Endothelial cell of umbilical vein (primary cell): ENCODE measurements around the gene KLF1. TPM values are rescaled to one million over a fixed set of nuclear protein-coding genes. Genes with fewer than 3 reads are reported as not detected.

ENCODE experiments used
- BruUV-seq: library from RNA; stranded (reverse); fragments of 400-500 nt; replicated peaks from 2 replicates; lab custom pipeline; 2021; lab: Mats Ljungman, UMichigan
- CTCF ChIA-PET: fragments of 300-600, 350-600 bp; sonication (Branson Sonifier 250); formaldehyde crosslinking; loops from one replicate; lab custom pipeline; 2021; ENCODE audit warnings: antibody characterized with exemption, inconsistent platforms; lab: Charles Lee
- POLR2A ChIA-PET: fragments of 300-600, 350-600 bp; sonication (Branson Sonifier 250); formaldehyde crosslinking; loops from one replicate; lab custom pipeline; 2021; ENCODE audit warnings: antibody characterized with exemption, inconsistent platforms; lab: Charles Lee
- DNase-seq: peaks from one replicate; pipeline ENCODE4 v3.0.0-alpha.2; 2011; ENCODE audit warnings: low read depth, low spot score
- FAIRE-seq: peaks from 2 replicates; lab custom pipeline; 2011; peaks lifted over from hg19 to GRCh38; lab: Jason Lieb, UNC
- H2AFZ ChIP-seq: 2 replicates; pipeline ENCODE4 v1.6.0; 2012; ENCODE audit warnings: low read depth, low read length, control low read depth, inconsistent platforms
- H3K27ac ChIP-seq: 2 replicates; pipeline ENCODE4 v1.5.1; 2011; ENCODE audit warnings: low read depth, mild to moderate bottlenecking, control low read depth, low read length, moderate library complexity; ENCODE audit not compliant: insufficient read depth
- H3K27me3 ChIP-seq, 2 experiments: 2 replicates each; pipeline versions ENCODE4 v1.6.0 to v1.6.1; 2011; ENCODE audit warnings: low read length in 2 of 2, mixed read lengths in 1 of 2; ENCODE audit not compliant: control insufficient read depth in 2 of 2, insufficient read depth in 2 of 2
- H3K36me3 ChIP-seq, 2 experiments: 2 replicates in 1 of 2; 3 replicates in 1 of 2; pipeline ENCODE4 v1.5.1; 2011; ENCODE audit warnings: low read length in 2 of 2, mild to moderate bottlenecking in 1 of 2, moderate library complexity in 1 of 2; ENCODE audit not compliant: control insufficient read depth in 2 of 2, insufficient read depth in 2 of 2; ENCODE audit errors: extremely low read depth in 1 of 2
- H3K4me1 ChIP-seq: 3 replicates; pipeline ENCODE4 v1.5.1; 2011; ENCODE audit warnings: mild to moderate bottlenecking, low read length; ENCODE audit not compliant: control insufficient read depth, insufficient read depth; ENCODE audit errors: extremely low read depth
- H3K4me2 ChIP-seq: 2 replicates; pipeline ENCODE4 v1.6.1; 2011; ENCODE audit warnings: low read length, control low read depth, mixed read lengths; ENCODE audit not compliant: insufficient read depth
- H3K4me3 ChIP-seq, 3 experiments: fragments of 200-600 bp in 1 of 3; sonication (generic), shearing (Covaris generic) in 1 of 3; replicated peaks in 1 of 3; 2 replicates each; pipeline ENCODE4 v1.5.1; 2011 to 2016; ENCODE audit warnings: control low read depth in 3 of 3, low read length in 3 of 3, mild to moderate bottlenecking in 2 of 3, inconsistent platforms in 1 of 3, low read depth in 1 of 3, moderate library complexity in 1 of 3; ENCODE audit not compliant: insufficient read depth in 1 of 3
- H3K79me2 ChIP-seq: 2 replicates; pipeline ENCODE4 v1.6.0; 2012; ENCODE audit warnings: low read length, inconsistent platforms; ENCODE audit not compliant: control insufficient read depth, insufficient read depth
- H3K9ac ChIP-seq: replicated peaks from 2 replicates; pipeline ENCODE3; 2011; ENCODE audit warnings: low read length, control low read depth; ENCODE audit not compliant: insufficient read depth; ENCODE audit errors: extremely low read depth
- H3K9me1 ChIP-seq: replicated peaks from 3 replicates; pipeline ENCODE4 v1.6.0; 2011; ENCODE audit warnings: mild to moderate bottlenecking, low read length; ENCODE audit not compliant: control insufficient read depth, insufficient read depth; ENCODE audit errors: extremely low read depth
- H3K9me3 ChIP-seq: replicated peaks from 2 replicates; pipeline ENCODE4 v1.5.1; 2012; ENCODE audit warnings: low read length, inconsistent platforms; ENCODE audit not compliant: control insufficient read depth, insufficient read depth
- H4K20me1 ChIP-seq: replicated peaks from 2 replicates; pipeline ENCODE3; 2011; ENCODE audit warnings: mild to moderate bottlenecking, low read length; ENCODE audit not compliant: control insufficient read depth, insufficient read depth; ENCODE audit errors: extremely low read depth
- CTCF ChIP-seq, 2 donors: IDR thresholded peaks; 1 replicate in 1 of 2; 2 replicates in 1 of 2; pipeline ENCODE4 v1.5.1; 2011; ENCODE audit warnings: low read length in 2 of 2, mild to moderate bottlenecking in 2 of 2, moderate library complexity in 2 of 2, control low read depth in 1 of 2, inconsistent platforms in 1 of 2, low read depth in 1 of 2; ENCODE audit not compliant: insufficient read depth in 1 of 2; ENCODE audit errors: extremely low read depth in 1 of 2
- EZH2 ChIP-seq: IDR thresholded peaks from 2 replicates; pipeline ENCODE4 v1.6.1; 2012; ENCODE audit warnings: borderline replicate concordance, low read depth, mild to moderate bottlenecking, moderate library complexity, low read length, inconsistent platforms; ENCODE audit not compliant: severe bottlenecking
- FOS ChIP-seq: IDR thresholded peaks from 2 replicates; pipeline ENCODE4 v1.6.1; 2011; ENCODE audit warnings: mild to moderate bottlenecking, low read length, moderate library complexity, borderline replicate concordance; ENCODE audit not compliant: insufficient read depth
- GATA2 ChIP-seq: IDR thresholded peaks from 2 replicates; pipeline ENCODE4 v1.7.0; 2011; ENCODE audit warnings: low read depth, mild to moderate bottlenecking, moderate library complexity, mixed read lengths, low read length; ENCODE audit not compliant: insufficient read length, insufficient read depth
- JUN ChIP-seq: IDR thresholded peaks from 2 replicates; pipeline ENCODE4 v1.6.1; 2011; ENCODE audit warnings: borderline replicate concordance, low read depth; ENCODE audit not compliant: insufficient read length, insufficient read depth
- MYC ChIP-seq: IDR thresholded peaks from one replicate; pipeline ENCODE4 v1.6.1; 2011; ENCODE audit warnings: mild to moderate bottlenecking, low read depth, low read length
- POLR2A ChIP-seq: IDR thresholded peaks from 2 replicates; pipeline ENCODE4 v1.6.1; 2012; ENCODE audit warnings: low read depth, mild to moderate bottlenecking, control low read depth, low read length
- POLR2AphosphoS5 ChIP-seq: IDR thresholded peaks from 2 replicates; pipeline ENCODE4 v1.6.1; 2012; ENCODE audit warnings: low read depth, mild to moderate bottlenecking, control low read depth, low read length, moderate library complexity; ENCODE audit not compliant: insufficient read depth
- dilution Hi-C: fragments of 300-500 bp; cut with MboI; formaldehyde crosslinking; loops from one replicate; pipeline ENCODE4 v1.15.0; 2019; ENCODE audit warnings: low sequenced_read_pairs; ENCODE audit not compliant: extremely low pct_ligation_motif_present
- intact Hi-C: fragments of 100-400 bp; cut with micrococcal nuclease; formaldehyde crosslinking; loops from one replicate; pipeline ENCODE4 v1.10.0; 2022
- polyA plus RNA-seq, 4 experiments: library from polyadenylated mRNA; depleted of rRNA in 3 of 4; stranded (reverse) in 3 of 4; unstranded in 1 of 4; fragments of >200 nt; gene quantifications; 2 replicates each; pipeline versions ENCODE4 v1.2.1 to v1.2.3, GENCODE V29; 2011 to 2012; ENCODE audit warnings: missing spikeins in 1 of 4
- total RNA-seq: library from RNA; stranded (reverse); gene quantifications from 2 replicates; pipeline ENCODE4 v1.2.3, GENCODE V29; 2021
- TF ChIP-seq, protein P1 (sequence below): IDR thresholded peaks from 2 replicates; pipeline ENCODE4 v1.6.1; 2011; ENCODE audit not compliant: insufficient read depth, insufficient read length

Gene KLF1
- total and polyA plus RNA-seq, 2 donors (not counting 3 experiments of a cell fraction or from before 2014, with no cell fraction given), result not detected

DNA sequence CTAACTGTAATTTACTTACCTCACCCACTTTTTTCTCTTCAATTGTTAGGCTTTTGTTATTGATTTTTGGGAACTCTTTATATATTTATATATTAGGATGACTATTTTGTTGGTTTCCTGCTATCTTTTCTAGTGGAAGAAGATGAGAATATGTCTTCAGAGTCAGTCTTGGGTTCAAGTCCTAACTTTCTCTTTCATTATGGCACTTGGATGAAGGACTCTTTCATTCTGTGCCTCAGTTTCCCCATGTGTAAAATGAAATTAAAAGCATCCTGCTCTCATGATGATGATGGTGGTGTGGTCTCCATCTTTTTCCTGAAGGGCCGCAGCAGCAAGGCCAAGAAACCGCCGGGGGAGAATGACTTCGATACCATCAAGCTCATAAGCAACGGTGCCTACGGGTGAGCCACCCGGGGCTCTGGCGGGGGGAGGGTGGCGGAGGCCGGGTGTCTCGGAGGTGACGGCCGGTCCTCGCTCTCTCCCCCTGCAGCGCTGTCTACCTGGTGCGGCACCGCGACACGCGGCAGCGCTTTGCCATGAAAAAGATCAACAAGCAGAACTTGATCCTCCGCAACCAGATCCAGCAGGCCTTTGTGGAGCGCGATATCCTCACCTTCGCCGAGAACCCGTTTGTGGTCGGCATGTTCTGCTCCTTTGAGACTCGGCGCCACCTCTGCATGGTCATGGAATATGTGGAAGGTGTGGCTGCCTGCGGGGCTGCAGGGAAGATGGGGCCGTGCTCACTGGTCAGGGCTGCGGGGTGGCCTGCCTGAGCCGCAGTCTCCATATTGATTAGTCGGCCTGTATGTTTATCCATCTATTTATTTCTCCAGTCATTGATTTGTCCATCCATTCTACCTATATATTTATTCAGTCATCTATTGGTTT is 28.7 kb downstream of the KLF1 start:
- no peak for FAIRE-seq

More for the DNA sequence above, 28.7 kb downstream of the KLF1 start:
- H3K4me1 ChIP-seq, result no peaks in the 10 kb centered on the region
- TF ChIP-seq EZH2, result no peak
- TF ChIP-seq CTCF (IDR thresholded peaks at IDR 0.05; ENCODE audit: extremely low read depth in 1 of 2, insufficient read depth in 1 of 2, low read depth in 1 of 2, low read length in 2 of 2), result no peak
- TF ChIP-seq, protein P1, sequence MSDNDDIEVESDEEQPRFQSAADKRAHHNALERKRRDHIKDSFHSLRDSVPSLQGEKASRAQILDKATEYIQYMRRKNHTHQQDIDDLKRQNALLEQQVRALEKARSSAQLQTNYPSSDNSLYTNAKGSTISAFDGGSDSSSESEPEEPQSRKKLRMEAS, result no peak
- TF ChIP-seq JUN, result no peak
- no peak for TF ChIP-seq POLR2A
- TF ChIP-seq MYC, result no peak
- no peak for TF ChIP-seq POLR2AphosphoS5
- TF ChIP-seq FOS, result no peak
- TF ChIP-seq GATA2, result no peak
- no peak overlapping the region for H3K9ac ChIP-seq
- H3K9me1 ChIP-seq, result no peaks in the 10 kb centered on the region
- POLR2A ChIA-PET, result interaction anchor here (0.6 kb wide), 1 partner anchor 64 kb away, joined by 3 read pairs; no protein-coding TSS in a partner anchor
- no peak overlapping the region for H3K4me3 ChIP-seq
- CTCF ChIA-PET, result interaction anchor here (0.6 to 1.6 kb wide), 3 partner anchors 10 to 235 kb away, joined by 3 to 6 read pairs (median 3); no protein-coding TSS in a partner anchor
- DNase-seq, result no peak
- dilution Hi-C loops (no loop called here), intact Hi-C loops (no loop called here)
- H3K27me3 ChIP-seq, result peaks cover 0 to 1% of the 10 kb centered on the region in 2 experiments
- no TSS peak for BruUV-seq
- no peaks in the 10 kb centered on the region for H3K9me3 ChIP-seq
- no peaks in the 10 kb centered on the region for H3K36me3 ChIP-seq
- H3K79me2 ChIP-seq, result no peaks in the 10 kb centered on the region
- H2AFZ ChIP-seq, result no peak overlapping the region
- H4K20me1 ChIP-seq, result no peaks in the 10 kb centered on the region
- no peak overlapping the region for H3K27ac ChIP-seq
- no peak overlapping the region for H3K4me2 ChIP-seq
